ENCODE data around the gene RYR2.

DNA sequence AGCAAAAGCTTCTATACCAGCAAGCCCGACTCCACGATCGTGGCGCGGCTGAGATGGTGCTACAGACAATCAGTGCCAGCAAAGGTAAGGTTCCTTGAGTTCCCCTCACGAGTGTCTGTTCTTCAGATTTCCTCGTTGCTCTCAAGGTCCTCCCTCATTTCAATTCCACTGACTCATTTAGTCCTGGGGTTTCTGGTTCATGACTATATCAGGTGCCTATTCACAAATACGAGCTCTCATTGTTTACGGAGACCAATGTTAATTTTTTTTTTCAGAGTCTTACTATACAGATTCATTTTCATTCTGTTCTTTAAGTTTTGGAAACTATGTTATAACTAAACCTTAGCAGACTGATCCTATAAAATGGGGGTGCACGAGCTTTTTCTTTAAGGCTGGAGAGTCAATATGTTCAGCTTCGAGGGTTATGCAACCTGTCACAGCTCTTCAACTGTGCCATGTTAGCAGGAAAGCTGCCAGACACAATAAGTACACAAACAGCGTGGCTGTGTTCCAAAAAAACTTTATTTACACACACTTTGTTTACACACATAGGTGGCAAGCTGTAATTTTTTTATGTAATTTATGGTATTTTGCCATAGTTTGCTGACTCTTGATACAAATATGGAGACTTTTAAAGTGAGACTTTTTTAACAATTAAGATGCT lies 714.5 kb downstream of the RYR2 start:
- TF ChIP-seq, protein P1, sequence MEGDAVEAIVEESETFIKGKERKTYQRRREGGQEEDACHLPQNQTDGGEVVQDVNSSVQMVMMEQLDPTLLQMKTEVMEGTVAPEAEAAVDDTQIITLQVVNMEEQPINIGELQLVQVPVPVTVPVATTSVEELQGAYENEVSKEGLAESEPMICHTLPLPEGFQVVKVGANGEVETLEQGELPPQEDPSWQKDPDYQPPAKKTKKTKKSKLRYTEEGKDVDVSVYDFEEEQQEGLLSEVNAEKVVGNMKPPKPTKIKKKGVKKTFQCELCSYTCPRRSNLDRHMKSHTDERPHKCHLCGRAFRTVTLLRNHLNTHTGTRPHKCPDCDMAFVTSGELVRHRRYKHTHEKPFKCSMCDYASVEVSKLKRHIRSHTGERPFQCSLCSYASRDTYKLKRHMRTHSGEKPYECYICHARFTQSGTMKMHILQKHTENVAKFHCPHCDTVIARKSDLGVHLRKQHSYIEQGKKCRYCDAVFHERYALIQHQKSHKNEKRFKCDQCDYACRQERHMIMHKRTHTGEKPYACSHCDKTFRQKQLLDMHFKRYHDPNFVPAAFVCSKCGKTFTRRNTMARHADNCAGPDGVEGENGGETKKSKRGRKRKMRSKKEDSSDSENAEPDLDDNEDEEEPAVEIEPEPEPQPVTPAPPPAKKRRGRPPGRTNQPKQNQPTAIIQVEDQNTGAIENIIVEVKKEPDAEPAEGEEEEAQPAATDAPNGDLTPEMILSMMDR (IDR thresholded peaks at IDR 0.05): no peak
- TF ChIP-seq POLR2A (IDR thresholded peaks at IDR 0.05): no peak

Measured in esophagus squamous epithelium (tissue), 4 donors.